Keratinocyte (primary cell): ENCODE data around the gene P2RY8. TPM values are rescaled to one million over a fixed set of nuclear protein-coding genes. Genes with fewer than 3 reads are reported as not detected.

ENCODE experiments used
- DNase-seq: peaks from one replicate; pipeline ENCODE4 v3.0.0-alpha.2; 2011; ENCODE audit warnings: low read depth, missing footprints, low spot score
- FAIRE-seq: peaks from 2 replicates; lab custom pipeline; 2011; peaks lifted over from hg19 to GRCh38; lab: Jason Lieb, UNC
- H2AFZ ChIP-seq: 2 replicates; pipeline ENCODE4 v1.6.0; 2012; ENCODE audit warnings: low read length, control low read depth, inconsistent platforms; ENCODE audit not compliant: control insufficient read depth
- H3K27ac ChIP-seq: 2 replicates; pipeline ENCODE4 v1.5.1; 2011; ENCODE audit warnings: low read length; ENCODE audit not compliant: control insufficient read depth, insufficient read depth
- H3K27me3 ChIP-seq: 3 replicates; pipeline ENCODE4 v1.6.0; 2011; ENCODE audit warnings: low read length; ENCODE audit not compliant: control insufficient read depth, insufficient read depth; ENCODE audit errors: extremely low read depth
- H3K36me3 ChIP-seq, 2 experiments: 2 replicates in 1 of 2; 3 replicates in 1 of 2; pipeline ENCODE4 v1.5.1; 2011; ENCODE audit warnings: low read length in 2 of 2, mild to moderate bottlenecking in 1 of 2; ENCODE audit not compliant: control insufficient read depth in 2 of 2, insufficient read depth in 2 of 2; ENCODE audit errors: extremely low read depth in 1 of 2
- H3K4me1 ChIP-seq: 3 replicates; pipeline ENCODE4 v1.5.1; 2011; ENCODE audit warnings: low read length; ENCODE audit not compliant: control insufficient read depth, insufficient read depth; ENCODE audit errors: extremely low read depth
- H3K4me2 ChIP-seq: 3 replicates; pipeline ENCODE4 v1.6.0; 2011; ENCODE audit warnings: low read depth, low read length; ENCODE audit not compliant: control insufficient read depth, insufficient read depth; ENCODE audit errors: extremely low read depth
- H3K4me3 ChIP-seq, 3 experiments: fragments of 200-600 bp in 1 of 3; sonication (generic) in 1 of 3; 2 replicates in 2 of 3; 3 replicates in 1 of 3; pipeline ENCODE4 v1.5.1; 2011 to 2016; ENCODE audit warnings: low read length in 3 of 3, mild to moderate bottlenecking in 3 of 3, control low read depth in 2 of 3, inconsistent platforms in 1 of 3, low read depth in 1 of 3, mixed read lengths in 1 of 3, mixed run types in 1 of 3, moderate library complexity in 1 of 3; ENCODE audit not compliant: control insufficient read depth in 2 of 3, insufficient read depth in 2 of 3; ENCODE audit errors: extremely low read depth in 1 of 3
- H3K79me2 ChIP-seq: 2 replicates; pipeline ENCODE4 v1.6.0; 2012; ENCODE audit warnings: low read length; ENCODE audit not compliant: control insufficient read depth, insufficient read depth
- H3K9ac ChIP-seq: 3 replicates; pipeline ENCODE4 v1.6.0; 2011; ENCODE audit warnings: low read length; ENCODE audit not compliant: control insufficient read depth, insufficient read depth; ENCODE audit errors: extremely low read depth
- H3K9me1 ChIP-seq: 3 replicates; pipeline ENCODE4 v1.6.0; 2011; ENCODE audit warnings: low read length; ENCODE audit not compliant: control insufficient read depth, insufficient read depth; ENCODE audit errors: extremely low read depth
- H3K9me3 ChIP-seq: 2 replicates; pipeline ENCODE4 v1.5.1; 2012; ENCODE audit warnings: low read depth, low read length; ENCODE audit not compliant: control insufficient read depth
- H4K20me1 ChIP-seq: 3 replicates; pipeline ENCODE4 v1.6.0; 2011; ENCODE audit warnings: low read length; ENCODE audit not compliant: control insufficient read depth, insufficient read depth; ENCODE audit errors: extremely low read depth
- CTCF ChIP-seq, 3 experiments: IDR thresholded peaks in 1 of 3; conservative IDR thresholded peaks in 1 of 3; optimal IDR thresholded peaks in 1 of 3; 2 replicates in 2 of 3; 3 replicates in 1 of 3; pipeline versions ENCODE3 to v1.5.1; 2011; ENCODE audit warnings: low read length in 3 of 3, mild to moderate bottlenecking in 3 of 3, moderate library complexity in 2 of 3, control low read depth in 1 of 3, inconsistent platforms in 1 of 3; ENCODE audit not compliant: insufficient read depth in 2 of 3; ENCODE audit errors: extremely low read depth in 1 of 3
- EZH2 ChIP-seq: IDR thresholded peaks from one replicate; pipeline ENCODE4 v1.6.1; 2012; ENCODE audit warnings: inconsistent platforms, mild to moderate bottlenecking, low read length, moderate library complexity
- dilution Hi-C: fragments of 300-500 bp; cut with MboI; formaldehyde crosslinking; loops from one replicate; pipeline ENCODE4 v1.7.0; 2020; ENCODE audit warnings: low sequenced_read_pairs; ENCODE audit not compliant: extremely low pct_ligation_motif_present
- polyA plus RNA-seq, 5 experiments: library from polyadenylated mRNA; depleted of rRNA in 3 of 5; stranded (reverse) in 3 of 5; stranded (forward) in 1 of 5; unstranded in 1 of 5; fragments of >200 nt; gene quantifications; 1 replicate in 1 of 5; 2 replicates in 3 of 5; 3 replicates in 1 of 5; pipeline versions ENCODE4 v1.2.1 to v1.2.3, GENCODE V29; 2011 to 2012; ENCODE audit warnings: missing spikeins in 2 of 5, low read depth in 1 of 5, low replicate concordance in 1 of 5

The P2RY8 gene
- polyA plus RNA-seq, 1 donor (not counting 4 experiments of a cell fraction or from before 2014, with no cell fraction given), result not detected

GRCh38 chrX:1417921-1418771 is 118.8 kb downstream of the P2RY8 start:
- Histone ChIP-seq H3K9me3 (peaks cover 14% of the 10 kb centered on the region), H3K4me1 (no peaks in the 10 kb centered on the region), H3K36me3 (peaks cover 11 to 30% of the 10 kb centered on the region in 2 experiments), H3K9ac (no peak overlapping the region), H3K79me2 (no peaks in the 10 kb centered on the region), H3K4me3 (no peak overlapping the region), H4K20me1 (no peaks in the 10 kb centered on the region), H3K27me3 (no peaks in the 10 kb centered on the region), H3K4me2 (no peak overlapping the region), H3K27ac (no peak overlapping the region), H2AFZ (no peak overlapping the region), H3K9me1 (no peaks in the 10 kb centered on the region)
- dilution Hi-C loops, result no loop called here
- TF ChIP-seq EZH2 (no peak), CTCF (optimal IDR thresholded peaks at IDR 0.05 in 1 of 3, IDR thresholded peaks at IDR 0.05 in 1 of 3, conservative IDR thresholded peaks at IDR 0.05 in 1 of 3; ENCODE audit: extremely low read depth in 1 of 3, insufficient read depth in 2 of 3, low read length in 3 of 3) (no peak)
- FAIRE-seq (no peak), DNase-seq (no peak)

GRCh38 chrX:1416965-1417760 is 119.8 kb downstream of the P2RY8 start:
- no peak for TF ChIP-seq CTCF (optimal IDR thresholded peaks at IDR 0.05 in 1 of 3, IDR thresholded peaks at IDR 0.05 in 1 of 3, conservative IDR thresholded peaks at IDR 0.05 in 1 of 3; ENCODE audit: extremely low read depth in 1 of 3, insufficient read depth in 2 of 3, low read length in 3 of 3)
- no peak for TF ChIP-seq EZH2
- H3K9me1 ChIP-seq, result no peaks in the 10 kb centered on the region
- no peaks in the 10 kb centered on the region for H3K4me1 ChIP-seq
- FAIRE-seq, result no peak
- no peak overlapping the region for H3K9ac ChIP-seq
- DNase-seq, result no peak
- peaks cover 13 to 28% of the 10 kb centered on the region in 2 experiments for H3K36me3 ChIP-seq
- no peaks in the 10 kb centered on the region for H3K79me2 ChIP-seq
- no peak overlapping the region for H2AFZ ChIP-seq
- H3K4me3 ChIP-seq, result no peak overlapping the region
- dilution Hi-C loops, result no loop called here
- H3K27me3 ChIP-seq, result no peaks in the 10 kb centered on the region
- no peak overlapping the region for H3K27ac ChIP-seq
- peaks cover 8% of the 10 kb centered on the region for H3K9me3 ChIP-seq
- no peaks in the 10 kb centered on the region for H4K20me1 ChIP-seq
- H3K4me2 ChIP-seq, result no peak overlapping the region
